Spleen (tissue), 11 donors: ENCODE results near the gene LIN7B. TPM values are rescaled to one million over a fixed set of nuclear protein-coding genes. Genes with fewer than 3 reads are reported as not detected.

Source experiments
- DNase-seq: peaks from one replicate; pipeline ENCODE4 v3.0.0-alpha.2; 2020
- H3K27ac ChIP-seq, 8 donors: fragments of 200-600 bp; sonication (generic) in 7 of 8; 1 replicate in 4 of 8; 2 replicates in 4 of 8; pipeline versions ENCODE4 v1.5.0 to v1.8.0; 2016 to 2021; ENCODE audit warnings: inconsistent platforms in 4 of 8, mild to moderate bottlenecking in 4 of 8, moderate library complexity in 1 of 8
- H3K27me3 ChIP-seq, 7 donors: fragments of 200-600 bp; sonication (generic) in 6 of 7; replicated peaks in 1 of 7; 1 replicate in 4 of 7; 2 replicates in 3 of 7; pipeline versions ENCODE4 v1.5.0 to v1.8.0; 2016 to 2021; ENCODE audit warnings: inconsistent platforms in 3 of 7, mild to moderate bottlenecking in 1 of 7
- H3K36me3 ChIP-seq, 6 donors: fragments of 200-600 bp; sonication (generic) in 5 of 6; 1 replicate in 4 of 6; 2 replicates in 2 of 6; pipeline versions ENCODE4 v1.5.0 to v1.8.0; 2016 to 2021; ENCODE audit warnings: inconsistent platforms in 2 of 6
- H3K4me1 ChIP-seq, 6 donors: fragments of 200-600 bp; sonication (generic) in 5 of 6; 1 replicate in 3 of 6; 2 replicates in 3 of 6; pipeline versions ENCODE4 v1.5.0 to v1.8.0; 2016 to 2021; ENCODE audit warnings: inconsistent platforms in 3 of 6
- H3K4me3 ChIP-seq, 8 donors: fragments of 200-600 bp; sonication (generic) in 7 of 8; 1 replicate in 4 of 8; 2 replicates in 4 of 8; pipeline versions ENCODE4 v1.5.0 to v1.8.0; 2016 to 2021; ENCODE audit warnings: inconsistent platforms in 4 of 8, mild to moderate bottlenecking in 4 of 8, moderate library complexity in 2 of 8
- H3K9me3 ChIP-seq, 8 donors: fragments of 200-600 bp; sonication (generic) in 7 of 8; 1 replicate in 4 of 8; 2 replicates in 4 of 8; pipeline versions ENCODE4 v1.5.0 to v1.8.0; 2016 to 2021; ENCODE audit warnings: inconsistent platforms in 4 of 8
- CTCF ChIP-seq, 11 experiments: fragments of 200-600 bp in 7 of 11; fragments of 450-650 bp in 4 of 11; sonication (generic) in 4 of 11; IDR thresholded peaks in 8 of 11; conservative IDR thresholded peaks in 3 of 11; 1 replicate in 7 of 11; 2 replicates in 4 of 11; pipeline versions ENCODE4 v1.4.0 to v1.8.0; 2016 to 2021; ENCODE audit warnings: antibody characterized with exemption in 11 of 11, inconsistent platforms in 4 of 11, mild to moderate bottlenecking in 1 of 11
- POLR2A ChIP-seq, 3 donors: fragments of 450-650 bp; IDR thresholded peaks; one replicate each; pipeline ENCODE4 v1.5.1; 2017; ENCODE audit warnings: antibody characterized with exemption in 3 of 3, mild to moderate bottlenecking in 1 of 3
- POLR2AphosphoS5 ChIP-seq, 3 donors: sonication (generic); formaldehyde crosslinking; IDR thresholded peaks; one replicate each; pipeline ENCODE4 v1.5.1; 2017; ENCODE audit warnings: antibody characterized with exemption in 3 of 3
- WGBS, 5 donors: extraction: QIAGEN DNeasy Blood & Tissue Kit in 3 of 5; methylation state at CpG; one replicate each; pipeline versions ENCODE4 v1.1.5 to v1.1.7; 2013 to 2018; 5-methylcytosine and 5-hydroxymethylcytosine counted together
- intact Hi-C: fragments of 100-400 bp; cut with DNase I; formaldehyde crosslinking; loops from one replicate; pipeline ENCODE4 v1.15.0; 2023; ENCODE audit warnings: low total_unique reads
- polyA plus RNA-seq, 3 donors: library from polyadenylated mRNA; stranded (reverse); fragments of 200-250 nt; gene quantifications; one replicate each; pipeline ENCODE4 v1.2.1, GENCODE V29; 2013
- total RNA-seq, 7 donors: library from RNA; depleted of rRNA in 3 of 7; stranded (reverse); fragments of >200 nt in 3 of 7; fragmentation: NEBNext Ultra II Directional in 4 of 7; extraction: Animal tissue kit (Norgen Biotek cat#: 25700) in 4 of 7; gene quantifications; one replicate each; pipeline versions ENCODE4 v1.1.0 to v1.2.1, GENCODE V29; 2016 to 2021
- donor health status: healthy with polysubstance abuse.
- donor health status: DM: no; HTN: no; CAD: no; lungs with moderate emphysema.
- donor health status: DM: no; HTN: no; CAD: no.
- donor health status: Bipolar disorder and iron deficiency.
- donor health status: healthy.
- donor health status: DM: no; HTN: no; CAD: no.
- donor health status: DM: yes; HTN: yes; CAD: no.

The LIN7B gene
- total and polyA plus RNA-seq, 10 donors = 2.7 to 9.6 (median 6.4) TPM

- DNase-seq = no peak
- intact Hi-C loops = no loop called here
- WGBS, 5 donors = 30 to 66% (median 62%) methylated on average over 3 of the region's 3 CpGs
- Histone ChIP-seq H3K9me3 (peaks cover 0 to 4% (median 0%) of the 10 kb centered on the region in 8 donors), H3K4me3 (no peak overlapping the region), H3K27ac (no peak overlapping the region), H3K36me3 (no peaks in the 10 kb centered on the region), H3K4me1 (peaks cover 0 to 20% (median 12%) of the 10 kb centered on the region in 6 donors), H3K27me3 (peaks cover 0 to 100% (median 71%) of the 10 kb centered on the region in 7 donors)
- TF ChIP-seq CTCF (IDR thresholded peaks at IDR 0.05 in 8 of 11, conservative IDR thresholded peaks at IDR 0.05 in 3 of 11) = no peak
- TF ChIP-seq POLR2AphosphoS5 (IDR thresholded peaks at IDR 0.05) = no peak
- TF ChIP-seq POLR2A (IDR thresholded peaks at IDR 0.05) = no peak
These were observed 46.6 kb upstream of the LIN7B start for GRCh38 chr19:49067554-49067953.

- Histone ChIP-seq H3K27ac (no peak overlapping the region), H3K9me3 (peaks cover 0 to 4% (median 0%) of the 10 kb centered on the region in 8 donors), H3K36me3 (no peaks in the 10 kb centered on the region), H3K4me3 (no peak overlapping the region), H3K4me1 (peaks cover 0 to 26% (median 12%) of the 10 kb centered on the region in 6 donors), H3K27me3 (peaks cover 0 to 100% (median 76%) of the 10 kb centered on the region in 7 donors)
- TF ChIP-seq POLR2AphosphoS5 (IDR thresholded peaks at IDR 0.05) (no peak), POLR2A (IDR thresholded peaks at IDR 0.05) (no peak), CTCF (IDR thresholded peaks at IDR 0.05 in 8 of 11, conservative IDR thresholded peaks at IDR 0.05 in 3 of 11) (no peak)
- no peak for DNase-seq
- intact Hi-C loops = no loop called here
- WGBS, 5 donors = 87 to 95% (median 92%) methylated on average over 9 of the region's 9 CpGs
These were observed 45.1 kb upstream of the LIN7B start for GRCh38 chr19:49069026-49069425.

- peaks cover 0 to 16% (median 6%) of the 10 kb centered on the region in 6 donors for H3K4me1 ChIP-seq
- H3K36me3 ChIP-seq = no peaks in the 10 kb centered on the region
- H3K4me3 ChIP-seq = no peak overlapping the region
- peaks cover 0 to 4% (median 0%) of the 10 kb centered on the region in 8 donors for H3K9me3 ChIP-seq
- peaks cover 0 to 100% (median 70%) of the 10 kb centered on the region in 7 donors for H3K27me3 ChIP-seq
- WGBS, 5 donors = 96 to 97% (median 97%) methylated on average over 21 of the region's 21 CpGs
- TF ChIP-seq CTCF (IDR thresholded peaks at IDR 0.05 in 8 of 11, conservative IDR thresholded peaks at IDR 0.05 in 3 of 11) (no peak), POLR2A (IDR thresholded peaks at IDR 0.05) (no peak), POLR2AphosphoS5 (IDR thresholded peaks at IDR 0.05) (no peak)
- no peak overlapping the region for H3K27ac ChIP-seq
- DNase-seq = no peak
- intact Hi-C loops = no loop called here
These were observed 43.8 kb upstream of the LIN7B start for GRCh38 chr19:49070416-49070815.

GRCh38 chr19:49071860-49072547, 42.2 kb upstream of the LIN7B start:
- H3K9me3 ChIP-seq = peaks cover 0 to 4% (median 0%) of the 10 kb centered on the region in 8 donors
- 9 to 14% (median 11%) methylated on average over 20 to 93 of the region's 93 CpGs for WGBS, 5 donors
- TF ChIP-seq POLR2AphosphoS5 (IDR thresholded peaks at IDR 0.05) (no peak), CTCF (IDR thresholded peaks at IDR 0.05 in 8 of 11, conservative IDR thresholded peaks at IDR 0.05 in 3 of 11) (no peak), POLR2A (IDR thresholded peaks at IDR 0.05) (no peak)
- no peak overlapping the region for H3K27ac ChIP-seq
- no peak for DNase-seq
- peaks cover 0 to 94% (median 56%) of the 10 kb centered on the region in 7 donors for H3K27me3 ChIP-seq
- no peaks in the 10 kb centered on the region for H3K36me3 ChIP-seq
- H3K4me1 ChIP-seq = peaks cover 0 to 16% (median 6%) of the 10 kb centered on the region in 6 donors
- intact Hi-C loops = no loop called here
- peak overlapping the region in 3 of 8 donors; percentile 3 to 38 (median 3) for H3K4me3 ChIP-seq
